HepG2 (cell line): ENCODE data around the gene SPTBN4. TPM values are rescaled to one million over a fixed set of nuclear protein-coding genes. Genes with fewer than 3 reads are reported as not detected.

Experiments used
- ATAC-seq: fragments of 200-7000 bp; cut with Tn5 transposase; 3 replicates; pipeline ENCODE4 v1.9.1; 2020; ENCODE audit warnings: mild to moderate bottlenecking, moderate library complexity
- BruUV-seq: library from RNA; stranded (reverse); fragments of 400-500 nt; replicated peaks from 2 replicates; lab custom pipeline; 2021; lab: Mats Ljungman, UMichigan
- CTCF ChIA-PET: fragments of 300-600 bp; formaldehyde crosslinking; extraction: SDS; loops from one replicate; lab custom pipeline; 2021; ENCODE audit warnings: low total read pairs, inconsistent platforms, low intra/inter-chr PET ratio; lab: Yijun Ruan, JAX
- POLR2A ChIA-PET: fragments of 350-600 bp; sonication (Branson Sonifier 250); formaldehyde crosslinking; loops from one replicate; lab custom pipeline; 2020; ENCODE audit warnings: antibody characterized with exemption, inconsistent platforms; lab: Yijun Ruan, JAX
- DNase-seq: peaks from one replicate; pipeline ENCODE4 v3.0.0-alpha.2; 2015; ENCODE audit warnings: low spot score
- FAIRE-seq: peaks from 3 replicates; lab custom pipeline; 2011; peaks lifted over from hg19 to GRCh38; lab: Jason Lieb, UNC
- H2AFZ ChIP-seq: one replicate; pipeline ENCODE4 v1.6.1; 2011; ENCODE audit warnings: low read length, inconsistent platforms
- H3K27ac ChIP-seq: fragments of 300-600 bp; 3 replicates; pipeline ENCODE4 v1.8.0; 2011; ENCODE audit warnings: mixed run types, mild to moderate bottlenecking, mixed read lengths, low read length, inconsistent platforms; ENCODE audit not compliant: insufficient read depth; ENCODE audit errors: extremely low read length
- H3K27me3 ChIP-seq, 2 experiments: fragments of 200-600 bp in 1 of 2; 2 replicates in 1 of 2; 3 replicates in 1 of 2; pipeline versions ENCODE4 v1.6.0 to v1.8.0; 2011; ENCODE audit warnings: low read length in 2 of 2, mild to moderate bottlenecking in 2 of 2, moderate library complexity in 2 of 2, inconsistent platforms in 1 of 2; ENCODE audit not compliant: insufficient read depth in 2 of 2, control insufficient read depth in 1 of 2
- H3K36me3 ChIP-seq, 2 experiments: fragments of 200-600 bp in 1 of 2; replicated peaks in 1 of 2; 2 replicates in 1 of 2; 3 replicates in 1 of 2; pipeline versions ENCODE4 v1.5.1 to v1.8.0; 2011; ENCODE audit warnings: low read length in 2 of 2, inconsistent platforms in 1 of 2; ENCODE audit not compliant: insufficient read depth in 2 of 2, control insufficient read depth in 1 of 2
- H3K4me1 ChIP-seq: 2 replicates; pipeline ENCODE4 v1.5.1; 2012; ENCODE audit warnings: low read length, inconsistent platforms; ENCODE audit not compliant: insufficient read depth
- H3K4me2 ChIP-seq: 2 replicates; pipeline ENCODE4 v1.6.0; 2011; ENCODE audit warnings: low read depth, low read length, inconsistent platforms
- H3K4me3 ChIP-seq, 3 experiments: fragments of 200-600 bp in 1 of 3; sonication (generic), shearing (Covaris generic) in 1 of 3; replicated peaks in 1 of 3; 2 replicates each; pipeline ENCODE4 v1.5.1; 2011 to 2016; ENCODE audit warnings: low read length in 3 of 3, inconsistent platforms in 2 of 3, low read depth in 2 of 3, mild to moderate bottlenecking in 2 of 3, control low read depth in 1 of 3, mixed read lengths in 1 of 3; ENCODE audit not compliant: insufficient read depth in 1 of 3
- H3K79me2 ChIP-seq: one replicate; pipeline ENCODE4 v1.6.1; 2011; ENCODE audit warnings: low read length, inconsistent platforms; ENCODE audit not compliant: insufficient read depth
- H3K9ac ChIP-seq: 2 replicates; pipeline ENCODE4 v1.6.0; 2011; ENCODE audit warnings: mild to moderate bottlenecking, low read depth, low read length, inconsistent platforms; ENCODE audit not compliant: insufficient read depth
- H3K9me3 ChIP-seq: 2 replicates; pipeline ENCODE4 v1.5.1; 2012; ENCODE audit warnings: mild to moderate bottlenecking, low read length
- H4K20me1 ChIP-seq: 2 replicates; pipeline ENCODE4 v1.6.0; 2011; ENCODE audit warnings: inconsistent platforms, mild to moderate bottlenecking, low read length, moderate library complexity; ENCODE audit not compliant: insufficient read depth
- ADNP ChIP-seq: sonication (generic); formaldehyde crosslinking; IDR thresholded peaks from 2 replicates; pipeline ENCODE4 v1.4.0; 2020; ENCODE audit warnings: missing genetic modification reagents
- MYC ChIP-seq: sonication (generic); formaldehyde crosslinking; IDR thresholded peaks from 2 replicates; pipeline ENCODE4 v1.9.0; 2021; ENCODE audit warnings: missing genetic modification reagents, borderline replicate concordance
- NR3C1 ChIP-seq: sonication (generic); formaldehyde crosslinking; IDR thresholded peaks from 2 replicates; pipeline ENCODE4 v1.4.0; 2020; ENCODE audit warnings: missing genetic modification reagents
- REL ChIP-seq: sonication (generic); formaldehyde crosslinking; conservative IDR thresholded peaks from 2 replicates; pipeline ENCODE4 v1.8.0; 2022; ENCODE audit warnings: mild to moderate bottlenecking, missing genetic modification reagents, moderate library complexity
- ZFP36 ChIP-seq: fragments of 150-350 bp; IDR thresholded peaks from 2 replicates; pipeline ENCODE4 v1.6.1; 2018; ENCODE audit warnings: borderline replicate concordance, low read length, low read depth; ENCODE audit not compliant: partially characterized antibody
- ZNF644 ChIP-seq: IDR thresholded peaks from 2 replicates; pipeline ENCODE4 v1.6.1; 2016; ENCODE audit warnings: low read depth
- ZSCAN21 ChIP-seq: sonication (generic); formaldehyde crosslinking; IDR thresholded peaks from 2 replicates; pipeline ENCODE4 v1.8.0; 2022; ENCODE audit warnings: mild to moderate bottlenecking, missing genetic modification reagents, moderate library complexity, borderline replicate concordance
- WGBS: methylation state at CpG from one replicate; pipeline ENCODE4 v1.1.6; 2017; ENCODE audit warnings: low lambda C conversion rate; 5-methylcytosine and 5-hydroxymethylcytosine counted together
- in situ Hi-C: cut with HindIII; loops from 2 replicates; pipeline ENCODE4 v1.10.0; 2017; ENCODE audit warnings: low pct_unique_long_range_greater_than_20kb; ENCODE audit not compliant: extremely low pct_ligation_motif_present
- intact Hi-C: fragments of 100-400 bp; cut with micrococcal nuclease; formaldehyde crosslinking; loops from one replicate; pipeline ENCODE4 v1.10.0; 2022; ENCODE audit not compliant: unreplicated experiment
- polyA plus RNA-seq, 8 experiments: library from polyadenylated mRNA; depleted of rRNA in 3 of 8; stranded (reverse) in 7 of 8; unstranded in 1 of 8; fragments of >200 nt; fragmentation: Illumina TruSeq in 4 of 8; extraction: Trizol in 4 of 8; gene quantifications; 2 replicates each; pipeline versions ENCODE4 v1.2.1 to v1.2.3, GENCODE V29; 2011 to 2016; ENCODE audit warnings: low read depth in 4 of 8, missing spikeins in 1 of 8, mixed read lengths in 1 of 8; ENCODE audit not compliant: insufficient read depth in 1 of 8
- total RNA-seq, 5 experiments: library from RNA; depleted of rRNA; stranded (reverse); fragments of >200 nt; fragmentation: Illumina TruSeq; extraction: Trizol; gene quantifications; 2 replicates each; pipeline ENCODE4 v1.2.3, GENCODE V29; 2016; ENCODE audit warnings: low read depth in 1 of 5
- TF ChIP-seq, protein P1 (sequence below): sonication (generic); formaldehyde crosslinking; IDR thresholded peaks from 2 replicates; pipeline ENCODE4 v1.8.0; 2022; ENCODE audit warnings: missing genetic modification reagents, mild to moderate bottlenecking, inconsistent platforms, borderline replicate concordance
- TF ChIP-seq, protein P2 (sequence below): sonication (generic); formaldehyde crosslinking; IDR thresholded peaks from 2 replicates; pipeline ENCODE4 v1.8.1; 2023; ENCODE audit warnings: mild to moderate bottlenecking, missing genetic modification reagents
- TF ChIP-seq, protein P3 (sequence below): sonication (generic); formaldehyde crosslinking; IDR thresholded peaks from 2 replicates; pipeline ENCODE4 v1.4.0; 2020; ENCODE audit warnings: missing genetic modification reagents

Gene SPTBN4
- total and polyA plus RNA-seq, 2 of the 13 experiments (the other 11 are each of a cell fraction or from before 2014, with no cell fraction given) = 0.11 TPM

DNA sequence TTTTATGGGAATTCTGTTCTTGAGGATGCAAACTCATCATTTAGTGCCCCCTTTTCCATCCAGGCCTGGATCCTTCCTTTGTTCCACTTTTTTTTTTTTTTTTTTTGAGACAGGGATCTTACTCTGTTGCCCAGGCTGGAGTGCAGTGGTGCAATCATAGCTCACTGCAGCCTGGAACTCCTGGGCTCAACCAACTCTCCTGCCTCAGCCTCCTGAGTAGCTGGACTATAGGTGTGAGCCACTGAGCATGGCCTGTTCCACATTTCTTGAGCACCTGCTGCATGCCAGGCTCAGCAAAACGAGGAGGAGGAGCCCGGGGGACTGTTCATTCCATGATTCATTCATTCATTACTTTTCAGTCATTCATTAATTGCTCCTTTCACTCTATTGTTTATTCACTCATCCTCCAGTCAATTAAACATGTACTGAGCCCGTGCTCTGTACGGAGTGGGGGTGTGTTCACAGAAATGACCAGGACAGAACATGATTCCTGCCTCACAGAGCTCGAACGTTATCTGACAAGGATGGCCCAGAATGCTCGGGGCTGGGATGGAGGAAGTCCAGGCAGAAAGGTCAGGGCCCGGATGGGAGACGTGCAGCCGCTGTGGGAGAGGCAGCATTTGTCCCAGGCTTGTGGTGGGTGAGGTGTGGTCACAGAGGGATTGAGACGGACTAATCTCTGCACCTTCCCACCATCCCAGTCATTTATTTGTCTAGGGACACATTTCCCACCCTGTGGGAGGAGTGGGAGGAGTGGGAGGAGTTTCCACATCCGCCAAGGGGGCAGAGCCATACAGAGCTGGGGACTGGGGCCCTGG is 58.6 kb downstream of the SPTBN4 start:
- Histone ChIP-seq H3K4me2 (peak overlapping the region; percentile 2; the same call in 1 of the 2 replicates), H4K20me1 (no peaks in the 10 kb centered on the region)
- in situ Hi-C loops = no loop called here
- no TSS peak for BruUV-seq
- TF ChIP-seq, protein P1, sequence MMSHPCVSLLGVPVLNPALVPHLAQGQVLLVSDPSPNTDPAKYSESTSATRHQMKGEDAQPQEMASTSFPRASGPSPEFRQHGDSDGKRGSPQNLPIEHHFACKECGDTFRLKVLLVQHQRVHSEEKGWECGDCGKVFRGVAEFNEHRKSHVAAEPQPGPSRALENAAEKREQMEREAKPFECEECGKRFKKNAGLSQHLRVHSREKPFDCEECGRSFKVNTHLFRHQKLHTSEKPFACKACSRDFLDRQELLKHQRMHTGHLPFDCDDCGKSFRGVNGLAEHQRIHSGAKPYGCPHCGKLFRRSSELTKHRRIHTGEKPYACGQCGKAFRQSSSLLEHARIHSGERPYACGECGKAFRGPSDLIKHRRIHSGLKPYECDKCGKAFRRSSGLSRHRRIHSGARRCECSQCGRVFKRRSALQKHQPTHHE = no peak
- no peak for TF ChIP-seq REL (CRISPR knock-in tag)
- TF ChIP-seq ZSCAN21 (CRISPR knock-in tag) = no peak
- no peak for TF ChIP-seq ZNF644 (CRISPR knock-in tag)
- TF ChIP-seq, protein P2, sequence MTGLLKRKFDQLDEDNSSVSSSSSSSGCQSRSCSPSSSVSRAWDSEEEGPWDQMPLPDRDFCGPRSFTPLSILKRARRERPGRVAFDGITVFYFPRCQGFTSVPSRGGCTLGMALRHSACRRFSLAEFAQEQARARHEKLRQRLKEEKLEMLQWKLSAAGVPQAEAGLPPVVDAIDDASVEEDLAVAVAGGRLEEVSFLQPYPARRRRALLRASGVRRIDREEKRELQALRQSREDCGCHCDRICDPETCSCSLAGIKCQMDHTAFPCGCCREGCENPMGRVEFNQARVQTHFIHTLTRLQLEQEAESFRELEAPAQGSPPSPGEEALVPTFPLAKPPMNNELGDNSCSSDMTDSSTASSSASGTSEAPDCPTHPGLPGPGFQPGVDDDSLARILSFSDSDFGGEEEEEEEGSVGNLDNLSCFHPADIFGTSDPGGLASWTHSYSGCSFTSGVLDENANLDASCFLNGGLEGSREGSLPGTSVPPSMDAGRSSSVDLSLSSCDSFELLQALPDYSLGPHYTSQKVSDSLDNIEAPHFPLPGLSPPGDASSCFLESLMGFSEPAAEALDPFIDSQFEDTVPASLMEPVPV (CRISPR knock-in tag) = no peak
- TF ChIP-seq ADNP (CRISPR knock-in tag) = no peak
- TF ChIP-seq MYC (CRISPR knock-in tag) = no peak
- TF ChIP-seq NR3C1 (CRISPR knock-in tag) = no peak
- no peak for TF ChIP-seq ZFP36
- TF ChIP-seq, protein P3, sequence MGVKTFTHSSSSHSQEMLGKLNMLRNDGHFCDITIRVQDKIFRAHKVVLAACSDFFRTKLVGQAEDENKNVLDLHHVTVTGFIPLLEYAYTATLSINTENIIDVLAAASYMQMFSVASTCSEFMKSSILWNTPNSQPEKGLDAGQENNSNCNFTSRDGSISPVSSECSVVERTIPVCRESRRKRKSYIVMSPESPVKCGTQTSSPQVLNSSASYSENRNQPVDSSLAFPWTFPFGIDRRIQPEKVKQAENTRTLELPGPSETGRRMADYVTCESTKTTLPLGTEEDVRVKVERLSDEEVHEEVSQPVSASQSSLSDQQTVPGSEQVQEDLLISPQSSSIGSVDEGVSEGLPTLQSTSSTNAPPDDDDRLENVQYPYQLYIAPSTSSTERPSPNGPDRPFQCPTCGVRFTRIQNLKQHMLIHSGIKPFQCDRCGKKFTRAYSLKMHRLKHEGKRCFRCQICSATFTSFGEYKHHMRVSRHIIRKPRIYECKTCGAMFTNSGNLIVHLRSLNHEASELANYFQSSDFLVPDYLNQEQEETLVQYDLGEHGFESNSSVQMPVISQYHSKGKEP (CRISPR knock-in tag) = no peak
- TF ChIP-seq, all 625 proteins: peak for 0
- FAIRE-seq (no peak), DNase-seq (no peak), ATAC-seq (no peak)
- Histone ChIP-seq H3K27ac (no peak overlapping the region), H3K9me3 (no peaks in the 10 kb centered on the region), H3K9ac (no peak overlapping the region), H3K27me3 (no peaks in the 10 kb centered on the region; a peak in 1 of 5 replicates), H2AFZ (no peak overlapping the region), H3K4me1 (peaks cover 32% of the 10 kb centered on the region), H3K79me2 (no peaks in the 10 kb centered on the region), H3K4me3 (no peak overlapping the region), H3K36me3 (no peaks in the 10 kb centered on the region)
- intact Hi-C loops = loop anchor here (5.0 to 10.0 kb wide), 3 partner anchors 61 to 221 kb away; partner anchors contain the start of genes BLVRB and SPTBN4
- ChIA-PET POLR2A (no interaction called here), CTCF (interaction anchor here (2.3 kb wide), 1 partner anchor 109 kb away, joined by 7 read pairs; no protein-coding TSS in a partner anchor)
- under 1% methylated on average over 12 of the region's 12 CpGs for WGBS
